Heart left ventricle (tissue), 13 donors: ENCODE measurements around the gene CELF4.

ENCODE experiments used
- CTCF ChIP-seq, 12 donors: fragments of 200-600 bp; sonication (generic) in 4 of 12; IDR thresholded peaks; one replicate each; pipeline versions ENCODE4 v1.5.0 to v1.8.0; 2018 to 2022; ENCODE audit warnings: antibody characterized with exemption in 12 of 12, mild to moderate bottlenecking in 5 of 12
- POLR2A ChIP-seq, 2 donors: fragments of 450-650 bp; IDR thresholded peaks; one replicate each; pipeline ENCODE4 v1.6.1; 2017; ENCODE audit warnings: antibody characterized with exemption in 2 of 2, mild to moderate bottlenecking in 2 of 2, moderate library complexity in 2 of 2
- donor health status: ischemic (EF 13 %, LVEDD 7.1; RV severe dilation, severe dysfunction).
- donor health status: DM: no; HTN: yes; CAD: no.
- donor health status: DM: no; HTN: no; CAD: no.
- donor health status: ischemic (EF 25% LVEDD 6.9; RV normal size, moderate dysfunction).
- donor health status: ischemic (EF 25% LVEDD 5.7; RV mildly dilated, moderate dysfunction).
- donor health status: ischemic (EF 35%, LVEDD 5.7; RV mildly dilated, moderate dysfunction).
- donor health status: nonischemic (EF 11% LVEDD 7.7; RV severe dilation, severe dysfunction).
- donor health status: DM: yes; HTN: yes; CAD: no.
- donor health status: PGD.
- donor health status: ischemic (EF 29% LVEDD 5.4; RV normal size, mild dysfunction).
- donor health status: nonischemic (EF 23%, LVEDD 6.1; RV moderate dilation, normal function).

- TF ChIP-seq CTCF (IDR thresholded peaks at IDR 0.05) (no peak), POLR2A (IDR thresholded peaks at IDR 0.05) (no peak)
Measured at GRCh38 chr18:37380546-37381110, 185.0 kb downstream of the CELF4 start.
